Left colon (tissue), 2 donors: Measurements from ENCODE around the gene CREB5. TPM values are rescaled to one million over a fixed set of nuclear protein-coding genes. Genes with fewer than 3 reads are reported as not detected.
A peak's percentile ranks its signal among the peaks of the same experiment; 100 is the strongest.
"Not testable (repeated sequence)": the region's sequence is repeated elsewhere in the genome, so short reads cannot be mapped to it uniquely, and the experiment has no call there.

Source experiments
- ATAC-seq: fragments of 200-7000 bp; cut with Tn5 transposase; one replicate; pipeline ENCODE4 v1.9.1; 2020; ENCODE audit warnings: mild to moderate bottlenecking, moderate library complexity
- DNase-seq, 2 donors: peaks; one replicate each; pipeline ENCODE4 v3.0.0-alpha.2; 2020
- intact Hi-C, 2 donors: fragments of 100-400 bp; cut with DNase I in 1 of 2; cut with micrococcal nuclease in 1 of 2; formaldehyde crosslinking; loops; one replicate each; pipeline versions ENCODE4 v1.11.2 to v1.14.0; 2022; cut with DNase I, micrococcal nuclease
- total RNA-seq, 2 donors: library from RNA; stranded (reverse); fragmentation: NEBNext Ultra II Directional; extraction: Animal tissue kit (Norgen Biotek cat#: 25700); gene quantifications; one replicate each; pipeline ENCODE4 v1.2.1, GENCODE V29; 2021
- donor health status: DM: no; HTN: no; CAD: no.
- donor health status: DM: yes; HTN: yes; CAD: no.

CREB5 gene
- total RNA-seq, 2 donors from 2014 or later: 1.8 to 2.4 TPM

- intact Hi-C loops: no loop called here
- no peak for DNase-seq
- ATAC-seq: no peak
Measured at GRCh38 chr7:28759475-28759971, 347.2 kb downstream of the CREB5 start.

DNA sequence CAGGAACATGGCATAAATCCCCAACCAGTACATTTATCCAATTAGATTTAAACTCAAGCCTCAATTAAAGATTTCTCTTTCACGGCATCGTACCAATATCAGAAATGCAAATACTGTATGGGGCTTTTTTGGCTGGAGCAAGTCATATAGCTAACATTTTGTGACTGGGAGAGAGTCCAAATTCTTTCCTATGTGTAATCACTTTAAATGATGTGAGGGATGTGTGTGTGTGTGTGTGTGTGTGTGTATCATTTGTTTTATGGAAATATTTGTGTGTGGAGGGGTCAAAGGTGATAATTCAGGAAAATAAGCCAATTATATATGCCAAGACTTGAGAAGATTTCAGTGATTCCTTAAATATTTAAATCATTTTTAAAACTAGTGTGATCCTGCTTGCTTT is 349.2 kb downstream of the CREB5 start:
- DNase-seq (no peak), ATAC-seq (no peak)
- intact Hi-C loops: no loop called here

GRCh38 chr7:28762651-28763050 is 350.3 kb downstream of the CREB5 start:
- ATAC-seq (no peak), DNase-seq (no peak)
- intact Hi-C loops: no loop called here

GRCh38 chr7:28766359-28766758 is 354.0 kb downstream of the CREB5 start:
- DNase-seq (no peak), ATAC-seq (no peak)
- intact Hi-C loops: no loop called here

GRCh38 chr7:28767356-28767755 is 355.0 kb downstream of the CREB5 start:
- no peak for ATAC-seq

DNA sequence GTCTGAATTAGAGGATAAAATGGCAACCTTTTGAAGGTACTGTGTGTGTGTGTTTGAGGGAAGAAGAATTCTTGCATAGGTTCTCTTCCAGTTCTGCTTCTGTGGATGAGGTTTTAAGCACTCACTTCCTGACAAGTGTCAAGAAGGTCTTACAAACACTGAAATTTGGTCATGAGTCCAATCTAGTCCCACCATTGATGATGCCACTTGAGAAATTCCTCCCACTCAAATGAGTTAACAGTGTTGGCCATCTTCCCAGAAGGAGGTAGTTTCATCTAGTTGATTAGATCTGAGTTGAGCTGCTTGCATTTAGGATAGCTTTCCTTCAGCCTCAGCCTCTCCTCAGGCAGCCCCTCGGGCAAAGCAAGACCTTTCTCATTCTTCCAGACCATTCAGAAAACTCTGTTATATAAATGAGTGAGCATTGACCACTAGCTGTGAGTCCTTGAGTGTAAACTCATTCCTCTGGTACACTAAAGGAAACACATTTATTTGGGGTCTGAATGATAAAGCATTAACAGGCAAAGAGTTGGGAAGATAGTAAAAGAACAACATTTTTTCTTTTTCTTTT is 356.3 kb downstream of the CREB5 start:
- ATAC-seq: no peak
- intact Hi-C loops: no loop called here
- DNase-seq: no peak

More at GRCh38 chr7:28767356-28767755, 355.0 kb downstream of the CREB5 start:
- DNase-seq: no peak
- intact Hi-C loops: no loop called here

DNA sequence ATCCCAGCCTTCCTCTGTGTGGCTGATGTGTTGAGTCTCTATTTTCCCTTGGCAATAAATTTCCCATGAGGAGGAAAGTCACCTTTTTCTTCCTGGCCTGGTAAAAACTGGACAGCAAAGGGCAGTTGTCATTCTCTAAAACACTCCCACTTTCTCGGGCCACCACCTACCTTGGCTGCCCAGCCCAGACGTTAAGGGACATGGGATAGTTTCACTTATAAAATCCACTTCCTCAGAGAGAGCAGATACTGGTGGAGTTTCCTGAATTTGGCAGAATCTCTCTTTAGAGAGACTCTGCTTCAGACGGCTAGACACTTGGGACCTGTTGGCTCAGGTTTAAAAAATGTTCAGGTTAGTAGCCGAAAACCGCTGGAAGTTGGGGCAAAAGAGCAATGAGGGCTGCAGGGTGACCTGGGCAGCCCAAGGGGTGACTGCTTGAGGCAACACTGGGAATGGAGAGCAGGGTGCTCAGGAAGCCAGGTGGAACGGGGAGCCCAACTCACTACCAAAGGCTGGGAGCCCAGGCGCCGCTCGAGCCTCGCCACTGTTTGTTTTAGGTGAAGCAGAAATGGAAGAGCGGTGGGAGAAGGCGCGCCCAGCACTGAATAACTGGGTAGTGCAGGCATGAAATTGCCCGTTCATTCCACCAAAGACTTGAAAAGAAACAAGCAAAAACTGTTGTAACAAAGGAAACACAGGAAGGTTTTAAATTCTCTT is 359.7 kb downstream of the CREB5 start:
- peak; percentile 72 for ATAC-seq
- intact Hi-C loops: no loop called here
- DNase-seq: peak in 1 of 2 donors; percentile 28

- peak in 1 of 2 donors; percentile 39 for DNase-seq
- ATAC-seq: peak; percentile 92
- intact Hi-C loops: no loop called here
Measured at GRCh38 chr7:28773423-28774145, 361.3 kb downstream of the CREB5 start.

GRCh38 chr7:28774261-28774988 is 362.1 kb downstream of the CREB5 start:
- intact Hi-C loops: no loop called here
- ATAC-seq: peak; percentile 54
- DNase-seq: no peak

DNA sequence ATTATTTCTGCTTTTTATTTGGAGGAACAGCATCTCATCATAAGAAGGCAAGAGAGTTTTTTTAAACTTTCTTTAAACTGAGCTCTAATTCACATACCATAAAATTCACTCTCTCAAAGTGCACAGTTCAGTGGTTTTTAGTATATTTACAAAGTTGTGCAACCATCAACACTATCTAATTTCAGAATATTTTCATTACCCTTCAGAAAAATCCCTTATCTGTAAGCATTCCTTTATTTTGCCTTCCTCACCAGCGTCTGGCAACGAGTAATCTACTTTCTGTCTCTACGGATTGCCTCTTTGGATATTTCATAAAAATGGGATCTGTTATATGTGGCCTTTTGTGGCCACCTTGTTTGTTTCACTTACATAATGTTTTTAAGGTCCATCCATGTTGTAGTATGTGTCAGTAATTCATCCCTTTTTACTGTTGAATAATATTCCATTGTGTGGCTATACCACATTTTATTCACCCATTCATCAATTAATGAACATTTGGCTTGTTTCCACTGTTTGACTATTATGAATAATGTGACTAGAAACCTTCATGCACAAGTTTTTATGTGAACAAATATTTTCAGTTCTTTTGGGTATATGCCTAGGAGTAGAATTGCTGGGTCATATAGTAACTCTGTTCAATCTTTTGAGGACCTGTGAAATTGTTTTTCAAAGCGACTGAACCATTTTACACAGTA is 364.3 kb downstream of the CREB5 start:
- DNase-seq (no peak), ATAC-seq (no peak)
- intact Hi-C loops: no loop called here

GRCh38 chr7:28778786-28779185 is 366.5 kb downstream of the CREB5 start:
- intact Hi-C loops: no loop called here
- DNase-seq (no peak), ATAC-seq (no peak)

DNA sequence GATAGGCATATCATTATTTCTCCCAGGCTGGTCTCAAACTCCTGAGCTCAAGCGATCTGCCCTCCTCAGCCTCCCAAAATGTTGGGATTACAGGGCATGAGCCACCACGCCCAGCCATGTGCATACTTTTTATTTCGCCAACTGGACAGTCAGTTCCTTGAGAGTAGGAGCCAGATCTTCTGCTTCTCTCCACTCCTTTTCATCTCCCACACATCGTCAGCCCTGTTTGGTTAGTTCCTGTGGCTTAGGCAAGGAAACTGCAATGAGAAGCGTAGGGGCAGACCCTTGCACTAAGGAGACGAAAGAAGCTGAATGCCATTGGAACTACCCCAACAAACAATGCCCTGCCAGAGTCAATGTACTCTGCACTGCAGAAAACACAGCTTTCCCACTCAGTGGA is 367.6 kb downstream of the CREB5 start:
- DNase-seq: no peak
- no peak for ATAC-seq
- intact Hi-C loops: no loop called here

- DNase-seq: no peak
- intact Hi-C loops: no loop called here
- ATAC-seq: no peak
Measured at GRCh38 chr7:28782362-28782761, 370.0 kb downstream of the CREB5 start.

GRCh38 chr7:28784171-28784902 is 372.0 kb downstream of the CREB5 start:
- ATAC-seq: no peak
- intact Hi-C loops: no loop called here
- DNase-seq: no peak

GRCh38 chr7:28785041-28785995 is 373.0 kb downstream of the CREB5 start:
- intact Hi-C loops: no loop called here
- no peak for DNase-seq
- no peak for ATAC-seq

DNA sequence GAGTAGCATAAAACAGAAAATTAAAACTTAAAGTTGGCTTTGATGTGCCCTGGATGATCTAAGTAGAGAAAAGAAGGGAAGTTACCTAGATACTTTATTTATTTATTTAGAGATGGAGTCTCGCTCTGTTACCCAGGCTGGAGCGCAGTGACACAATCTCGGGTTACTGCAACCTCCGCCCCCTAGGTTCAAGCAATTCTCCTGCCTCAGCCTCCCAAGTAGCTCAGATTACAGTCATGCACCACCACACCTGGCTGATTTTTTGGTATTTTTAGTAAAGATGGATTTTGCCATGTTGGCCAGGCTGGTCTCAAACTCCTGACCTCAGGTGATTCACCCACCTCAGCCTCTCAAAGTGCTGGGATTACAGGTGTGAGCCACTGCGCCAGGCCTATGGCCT is 373.8 kb downstream of the CREB5 start:
- ATAC-seq, intact Hi-C loops, DNase-seq: not testable (repeated sequence)

DNA sequence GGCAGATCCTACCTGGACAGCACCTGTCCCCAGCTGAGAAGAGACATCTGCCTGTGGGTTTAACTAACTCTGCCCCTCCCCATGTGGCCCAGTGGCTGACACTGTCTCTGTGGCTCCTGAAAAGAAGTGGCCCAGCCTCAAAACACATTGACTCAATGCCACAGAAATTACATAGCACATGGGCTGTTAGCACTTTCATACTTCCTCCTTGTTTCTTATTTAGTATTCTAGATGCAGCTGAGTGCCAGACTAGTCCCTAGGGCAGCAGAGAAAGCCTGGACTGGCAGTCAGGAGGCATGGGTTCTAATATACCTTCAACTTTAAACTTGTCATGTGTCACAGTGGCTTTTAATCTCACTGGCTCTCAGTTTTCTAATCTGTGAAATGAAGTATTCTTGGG is 374.8 kb downstream of the CREB5 start:
- DNase-seq (no peak), ATAC-seq (no peak)
- intact Hi-C loops: no loop called here
